ENCODE results near the gene MYO7A. TPM values are rescaled to one million over a fixed set of nuclear protein-coding genes. Genes with fewer than 3 reads are reported as not detected.

Gene MYO7A
- total RNA-seq, 2 experiments from 2014 or later: not detected

DNA sequence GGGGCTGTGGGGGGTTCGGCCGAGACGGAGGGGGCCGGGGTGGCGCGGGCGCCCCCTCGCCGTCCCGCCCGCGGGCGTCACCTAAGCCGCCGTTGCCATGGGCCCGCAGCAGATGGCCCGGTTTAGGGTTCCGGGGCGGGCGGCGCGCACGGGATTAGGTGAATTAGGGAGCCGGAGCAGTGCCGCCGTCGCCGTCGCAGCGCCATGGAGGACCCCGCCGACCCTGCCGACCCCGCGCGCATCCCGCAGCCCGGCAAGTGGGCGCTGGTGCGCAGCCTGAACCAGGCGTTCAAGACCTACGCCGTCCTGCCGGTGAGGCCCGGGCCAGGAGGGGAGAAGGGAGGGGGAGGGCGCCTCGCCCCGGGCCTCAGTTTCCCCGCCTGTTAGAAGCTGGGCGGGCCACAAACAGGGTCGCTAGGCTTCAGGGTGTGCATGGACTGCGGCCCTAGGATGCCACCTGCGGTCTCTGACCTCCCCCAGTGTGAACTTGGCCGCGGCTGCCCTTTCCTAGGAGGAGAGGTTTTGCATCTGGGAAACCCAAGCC, 10.1 kb downstream of the MYO7A start:
- intact Hi-C loops (cut with micrococcal nuclease): no loop called here
- no peaks in the 10 kb centered on the region for H3K9me3 Mint-ChIP-seq
- no peak overlapping the region for H3K27ac Mint-ChIP-seq
- no peak overlapping the region for H3K4me3 Mint-ChIP-seq
- H3K4me1 Mint-ChIP-seq (ENCODE audit: low read depth): no peaks in the 10 kb centered on the region
- CTCF ChIA-PET: interaction anchor here (1.2 kb wide), 1 partner anchor 11 kb away, joined by 3 read pairs; no protein-coding TSS in a partner anchor
- DNase-seq: no peak
- H3K36me3 Mint-ChIP-seq (ENCODE audit: low read depth): no peaks in the 10 kb centered on the region
- H3K27me3 Mint-ChIP-seq (ENCODE audit: low read depth): peaks cover 17% of the 10 kb centered on the region

DNA sequence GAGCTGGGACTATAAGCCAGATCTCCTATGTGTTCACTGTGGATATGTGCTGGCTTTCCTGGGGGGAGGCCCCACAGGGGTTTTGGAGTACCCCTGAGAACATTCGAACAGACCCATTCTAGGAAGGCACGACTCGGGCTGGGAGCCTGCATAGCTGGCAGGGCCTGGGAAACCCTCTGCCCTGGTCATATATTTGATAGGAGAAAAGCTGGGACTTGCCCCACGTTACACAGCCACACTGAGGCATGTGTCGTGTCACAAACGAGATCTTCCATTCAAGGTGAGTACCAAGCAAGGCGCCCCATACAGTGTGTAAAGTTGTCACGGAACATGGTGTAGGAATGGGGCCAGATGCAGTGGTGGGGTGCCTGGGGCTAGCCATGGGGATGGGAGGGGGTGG, 11.2 kb downstream of the MYO7A start:
- DNase-seq: no peak
- Mint-ChIP-seq H3K27me3 (ENCODE audit: low read depth) (peaks cover 17% of the 10 kb centered on the region), H3K9me3 (no peaks in the 10 kb centered on the region), H3K36me3 (ENCODE audit: low read depth) (no peaks in the 10 kb centered on the region), H3K27ac (no peak overlapping the region), H3K4me3 (no peak overlapping the region), H3K4me1 (ENCODE audit: low read depth) (no peaks in the 10 kb centered on the region)
- CTCF ChIA-PET: interaction anchor here (1.2 kb wide), 1 partner anchor 12 kb away, joined by 3 read pairs; no protein-coding TSS in a partner anchor
- intact Hi-C loops (cut with micrococcal nuclease): no loop called here

DNA sequence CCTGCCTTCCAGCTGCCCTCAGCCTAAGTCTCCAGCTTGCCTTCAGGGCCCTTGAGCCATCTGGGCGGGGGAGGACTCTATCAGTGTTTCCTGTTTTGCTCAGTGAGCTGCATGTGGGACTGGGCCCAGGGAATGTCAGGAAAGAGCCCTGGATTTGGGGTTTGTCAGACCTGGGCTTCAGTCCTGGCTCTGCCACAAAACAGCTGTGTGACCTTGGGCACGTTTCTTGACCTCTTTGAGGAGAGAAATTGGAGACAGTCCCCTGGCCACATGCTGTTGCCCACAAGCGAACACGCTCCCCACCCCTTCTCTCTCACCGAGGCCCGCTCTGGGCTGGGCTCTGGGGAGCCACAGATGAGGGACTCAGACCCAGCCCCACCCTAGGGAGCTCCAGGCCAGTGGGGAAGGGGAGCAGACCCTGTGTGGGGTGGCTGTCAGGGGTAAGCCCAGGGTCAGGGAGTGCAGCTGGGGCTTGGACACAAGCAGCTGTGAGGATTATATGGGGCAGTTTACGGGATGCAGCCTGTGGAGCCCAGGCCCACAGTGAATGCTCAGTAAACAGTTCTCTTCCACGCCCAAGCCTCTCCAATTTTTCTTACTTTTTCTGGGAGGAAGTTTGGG, 12.3 kb downstream of the MYO7A start:
- Mint-ChIP-seq H3K36me3 (ENCODE audit: low read depth) (no peaks in the 10 kb centered on the region), H3K4me3 (no peak overlapping the region), H3K27ac (no peak overlapping the region), H3K27me3 (ENCODE audit: low read depth) (peaks cover 17% of the 10 kb centered on the region), H3K9me3 (no peaks in the 10 kb centered on the region), H3K4me1 (ENCODE audit: low read depth) (no peaks in the 10 kb centered on the region)
- CTCF ChIA-PET: interaction anchor here (0.6 kb wide), 1 partner anchor 395 kb away, joined by 4 read pairs; no protein-coding TSS in a partner anchor
- intact Hi-C loops (cut with micrococcal nuclease): no loop called here
- no peak for DNase-seq

DNA sequence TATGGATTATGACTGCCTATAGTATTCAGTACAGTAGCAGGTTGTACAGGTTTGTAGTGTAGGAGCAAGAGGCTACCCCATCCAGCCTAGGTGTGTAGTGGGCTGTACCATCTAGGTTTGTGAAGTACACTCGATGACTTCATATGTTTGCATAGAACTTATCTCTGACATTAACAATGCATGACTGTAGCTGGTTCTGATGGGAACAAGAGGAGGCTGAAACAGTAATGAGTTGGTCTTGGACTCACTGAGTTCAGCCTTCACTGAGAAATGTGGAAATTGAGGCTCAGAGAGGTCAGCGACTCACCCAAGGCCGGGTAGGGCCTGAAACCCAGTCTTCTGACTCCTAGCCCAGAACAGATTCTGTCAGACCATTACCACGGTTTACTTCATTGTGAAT, 13.0 kb downstream of the MYO7A start:
- no peak for DNase-seq

DNA sequence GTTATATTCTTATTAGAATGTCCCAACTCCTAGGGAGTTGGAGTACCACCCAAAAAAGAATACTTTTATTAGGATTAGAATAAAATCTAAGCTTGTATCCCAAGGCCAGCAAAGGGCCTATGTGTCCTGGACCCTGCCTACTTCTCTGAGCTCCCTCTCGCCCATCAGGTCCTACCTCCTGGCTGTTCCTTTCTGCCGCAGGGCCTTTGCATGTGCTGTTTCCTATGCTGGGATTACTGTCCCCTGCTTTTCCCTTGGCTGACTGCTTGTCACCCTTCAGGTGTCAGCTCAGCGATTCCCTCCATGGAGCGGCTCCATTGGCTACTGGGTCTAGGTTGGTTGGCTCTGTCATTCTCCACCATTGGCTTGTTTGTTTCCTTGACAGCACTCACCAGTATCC, 13.4 kb downstream of the MYO7A start:
- Mint-ChIP-seq H3K9me3 (no peaks in the 10 kb centered on the region), H3K4me1 (ENCODE audit: low read depth) (no peaks in the 10 kb centered on the region), H3K27ac (no peak overlapping the region), H3K36me3 (ENCODE audit: low read depth) (no peaks in the 10 kb centered on the region), H3K27me3 (ENCODE audit: low read depth) (peaks cover 17% of the 10 kb centered on the region), H3K4me3 (no peak overlapping the region)
- no peak for DNase-seq
- CTCF ChIA-PET: interaction anchor here (1.0 kb wide), 1 partner anchor 14 kb away, joined by 3 read pairs; no protein-coding TSS in a partner anchor
- intact Hi-C loops (cut with micrococcal nuclease): no loop called here

More for the DNA sequence above, 13.0 kb downstream of the MYO7A start:
- H3K27me3 Mint-ChIP-seq (ENCODE audit: low read depth): peaks cover 17% of the 10 kb centered on the region
- no peaks in the 10 kb centered on the region for H3K9me3 Mint-ChIP-seq
- no peak overlapping the region for H3K4me3 Mint-ChIP-seq
- no peak overlapping the region for H3K27ac Mint-ChIP-seq
- H3K36me3 Mint-ChIP-seq (ENCODE audit: low read depth): no peaks in the 10 kb centered on the region
- no peaks in the 10 kb centered on the region for H3K4me1 Mint-ChIP-seq (ENCODE audit: low read depth)
- CTCF ChIA-PET: interaction anchor here (1.0 kb wide), 1 partner anchor 14 kb away, joined by 3 read pairs; no protein-coding TSS in a partner anchor
- intact Hi-C loops (cut with micrococcal nuclease): no loop called here

DNA sequence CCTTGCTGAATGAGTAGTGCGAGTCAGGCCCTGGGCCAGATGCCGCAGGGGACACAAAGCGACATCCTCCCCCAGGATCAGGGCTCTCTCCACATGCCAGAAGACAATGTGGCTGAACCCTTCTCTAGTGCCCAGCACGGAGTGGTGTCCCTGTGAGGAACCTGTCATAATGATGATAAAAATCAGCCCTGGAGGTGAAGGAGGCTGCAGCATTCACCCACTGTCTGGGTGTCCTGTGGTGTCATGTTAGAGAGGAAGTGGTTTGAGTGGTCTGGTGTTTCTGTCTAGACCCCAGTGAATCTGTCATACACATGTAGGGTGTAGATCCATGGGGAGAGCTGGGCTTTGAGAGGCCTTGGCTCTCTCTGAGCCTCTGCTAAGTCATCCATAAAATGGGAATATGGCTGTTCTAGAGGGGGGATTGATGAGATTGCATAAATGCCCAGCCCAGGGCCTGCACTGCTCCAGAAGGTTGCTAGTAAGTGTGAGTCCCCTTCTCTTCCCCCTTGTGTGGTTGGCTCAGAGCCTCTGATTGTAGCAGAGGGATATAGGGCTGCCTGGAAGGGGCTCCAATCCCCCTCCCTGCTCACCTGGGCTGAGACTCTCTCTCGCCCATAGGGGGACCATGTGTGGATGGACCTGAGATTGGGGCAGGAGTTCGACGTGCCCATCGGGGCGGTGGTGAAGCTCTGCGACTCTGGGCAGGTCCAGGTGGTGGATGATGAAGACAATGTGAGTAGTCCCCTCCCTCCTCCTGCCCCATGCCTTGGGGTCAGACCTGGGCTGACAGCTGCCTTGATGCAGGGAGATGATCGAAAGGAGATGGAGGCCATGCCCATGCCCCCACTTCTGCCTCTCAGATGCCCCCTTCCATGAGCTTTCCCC, 14.3 kb downstream of the MYO7A start:
- no peak for DNase-seq
- no peak overlapping the region for H3K27ac Mint-ChIP-seq
- CTCF ChIA-PET: interaction anchor here (0.9 kb wide), 1 partner anchor 15 kb away, joined by 3 read pairs; no protein-coding TSS in a partner anchor

DNA sequence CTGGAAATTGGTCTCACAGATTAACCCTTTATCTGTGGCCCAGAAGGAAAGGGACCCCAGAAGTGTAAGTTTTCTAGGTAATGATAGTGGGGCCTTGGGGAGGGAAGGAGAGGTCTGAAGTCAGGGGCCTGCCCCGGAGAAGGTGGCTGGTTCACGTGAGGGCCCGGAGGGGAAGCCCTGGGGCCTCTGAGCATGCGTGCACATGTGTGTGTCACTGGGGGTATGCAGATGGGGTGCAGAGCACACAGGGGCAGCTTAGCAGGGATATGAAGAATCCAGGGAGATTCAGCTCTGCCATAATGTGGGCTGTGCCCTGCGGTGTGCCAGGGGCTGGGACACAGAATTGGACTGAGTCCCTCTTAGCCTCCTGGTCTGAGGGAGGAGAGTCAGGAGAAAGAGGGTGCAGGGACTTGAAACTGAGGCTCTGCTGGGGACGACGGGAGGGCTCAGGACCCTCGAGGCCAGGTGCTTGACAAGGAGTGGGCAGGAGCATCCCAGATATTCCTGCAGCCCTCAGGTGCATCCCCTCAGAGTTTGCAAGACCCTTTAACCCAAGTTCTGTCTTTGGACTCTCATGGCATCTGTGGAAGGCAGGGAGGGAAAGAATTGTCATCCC, 15.5 kb downstream of the MYO7A start:
- intact Hi-C loops (cut with micrococcal nuclease): no loop called here
- Mint-ChIP-seq H3K27me3 (ENCODE audit: low read depth) (peaks cover 13% of the 10 kb centered on the region), H3K36me3 (ENCODE audit: low read depth) (no peaks in the 10 kb centered on the region), H3K9me3 (no peaks in the 10 kb centered on the region), H3K4me3 (no peak overlapping the region), H3K4me1 (ENCODE audit: low read depth) (peaks cover 5% of the 10 kb centered on the region), H3K27ac (no peak overlapping the region)
- DNase-seq: no peak
- CTCF ChIA-PET: interaction anchor here (0.9 to 1.9 kb wide), 2 partner anchors 17 to 44 kb away, joined by 3 to 4 read pairs; no protein-coding TSS in a partner anchor

More for the DNA sequence above, 14.3 kb downstream of the MYO7A start:
- intact Hi-C loops (cut with micrococcal nuclease): no loop called here
- Mint-ChIP-seq H3K36me3 (ENCODE audit: low read depth) (no peaks in the 10 kb centered on the region), H3K4me1 (ENCODE audit: low read depth) (no peaks in the 10 kb centered on the region), H3K4me3 (no peak overlapping the region), H3K9me3 (no peaks in the 10 kb centered on the region), H3K27me3 (ENCODE audit: low read depth) (peaks cover 11% of the 10 kb centered on the region)

DNA sequence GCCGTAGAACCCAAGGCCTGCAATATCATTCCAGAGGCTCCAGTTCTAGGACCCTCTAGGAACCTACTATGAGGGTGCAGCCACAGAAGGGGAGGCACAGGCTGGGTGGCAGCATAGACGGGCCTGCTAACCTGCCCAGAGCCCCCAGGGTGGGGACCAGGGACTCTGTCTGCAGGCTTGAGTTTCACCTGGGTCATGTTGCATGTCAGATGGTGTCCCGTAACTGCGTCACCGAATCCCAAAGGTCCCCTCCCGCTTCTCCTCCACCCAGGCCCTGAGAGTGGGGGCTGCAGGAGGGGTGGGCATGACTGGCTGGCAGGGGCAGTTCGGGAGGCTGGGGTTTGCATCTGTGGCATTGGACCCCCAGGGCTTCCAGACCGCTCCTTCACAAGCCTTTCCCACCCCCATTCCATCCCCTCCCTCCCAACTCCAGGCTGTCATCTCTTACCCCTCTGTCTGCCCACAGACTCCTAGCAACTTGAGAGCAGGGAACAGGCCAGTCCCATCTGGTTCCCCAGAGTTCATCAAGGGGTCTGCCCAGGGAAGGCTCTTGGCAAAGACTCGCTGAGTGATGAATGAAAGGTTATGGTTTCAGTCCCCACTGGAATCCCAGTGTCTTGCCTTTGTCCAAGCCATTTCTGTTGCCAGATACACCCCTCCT, 16.3 kb downstream of the MYO7A start:
- peaks cover 10% of the 10 kb centered on the region for H3K27me3 Mint-ChIP-seq (ENCODE audit: low read depth)
- intact Hi-C loops (cut with micrococcal nuclease): no loop called here
- CTCF ChIA-PET: interaction anchor here (0.9 to 1.9 kb wide), 2 partner anchors 17 to 43 kb away, joined by 3 to 4 read pairs; partner anchors contain the start of gene MYO7A
- no peaks in the 10 kb centered on the region for H3K9me3 Mint-ChIP-seq
- no peak overlapping the region for H3K27ac Mint-ChIP-seq
- no peaks in the 10 kb centered on the region for H3K36me3 Mint-ChIP-seq (ENCODE audit: low read depth)
- no peak for DNase-seq
- peaks cover 5% of the 10 kb centered on the region for H3K4me1 Mint-ChIP-seq (ENCODE audit: low read depth)
- no peak overlapping the region for H3K4me3 Mint-ChIP-seq

DNA sequence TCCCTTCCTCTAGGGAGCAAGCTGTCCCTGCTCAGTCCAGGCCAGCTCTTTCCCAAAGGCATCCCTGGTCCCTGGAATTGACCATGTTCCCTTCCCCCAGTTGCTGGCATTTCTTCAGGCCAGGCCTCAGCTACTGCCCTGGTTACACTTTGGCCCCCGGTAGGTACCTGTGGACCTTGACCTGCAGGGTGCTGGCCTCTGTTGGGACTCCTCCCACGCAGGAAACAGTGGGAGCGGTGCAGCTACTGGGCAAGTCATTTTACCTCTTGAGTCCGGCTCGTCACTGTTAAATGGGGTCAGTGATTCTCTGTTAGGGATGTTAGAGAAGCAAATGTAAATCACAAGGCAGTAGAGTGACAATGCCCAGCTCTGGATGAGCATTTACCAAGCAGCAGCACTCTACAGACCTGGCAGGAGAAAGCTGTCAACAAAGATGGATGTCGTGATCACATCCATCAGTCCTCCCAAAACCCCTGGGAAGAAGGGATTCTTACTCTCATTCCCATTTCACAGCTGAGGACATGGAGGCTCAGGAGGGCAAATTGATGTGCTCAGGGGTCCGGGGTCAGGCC, 16.9 kb downstream of the MYO7A start:
- Mint-ChIP-seq H3K36me3 (ENCODE audit: low read depth) (no peaks in the 10 kb centered on the region), H3K9me3 (no peaks in the 10 kb centered on the region), H3K27ac (no peak overlapping the region), H3K4me1 (ENCODE audit: low read depth) (peaks cover 5% of the 10 kb centered on the region), H3K4me3 (no peak overlapping the region), H3K27me3 (ENCODE audit: low read depth) (peaks cover 5% of the 10 kb centered on the region)
- no peak for DNase-seq
- intact Hi-C loops (cut with micrococcal nuclease): no loop called here
- CTCF ChIA-PET: interaction anchor here (0.9 to 1.9 kb wide), 2 partner anchors 18 to 43 kb away, joined by 3 to 4 read pairs; partner anchors contain the start of gene MYO7A

DNA sequence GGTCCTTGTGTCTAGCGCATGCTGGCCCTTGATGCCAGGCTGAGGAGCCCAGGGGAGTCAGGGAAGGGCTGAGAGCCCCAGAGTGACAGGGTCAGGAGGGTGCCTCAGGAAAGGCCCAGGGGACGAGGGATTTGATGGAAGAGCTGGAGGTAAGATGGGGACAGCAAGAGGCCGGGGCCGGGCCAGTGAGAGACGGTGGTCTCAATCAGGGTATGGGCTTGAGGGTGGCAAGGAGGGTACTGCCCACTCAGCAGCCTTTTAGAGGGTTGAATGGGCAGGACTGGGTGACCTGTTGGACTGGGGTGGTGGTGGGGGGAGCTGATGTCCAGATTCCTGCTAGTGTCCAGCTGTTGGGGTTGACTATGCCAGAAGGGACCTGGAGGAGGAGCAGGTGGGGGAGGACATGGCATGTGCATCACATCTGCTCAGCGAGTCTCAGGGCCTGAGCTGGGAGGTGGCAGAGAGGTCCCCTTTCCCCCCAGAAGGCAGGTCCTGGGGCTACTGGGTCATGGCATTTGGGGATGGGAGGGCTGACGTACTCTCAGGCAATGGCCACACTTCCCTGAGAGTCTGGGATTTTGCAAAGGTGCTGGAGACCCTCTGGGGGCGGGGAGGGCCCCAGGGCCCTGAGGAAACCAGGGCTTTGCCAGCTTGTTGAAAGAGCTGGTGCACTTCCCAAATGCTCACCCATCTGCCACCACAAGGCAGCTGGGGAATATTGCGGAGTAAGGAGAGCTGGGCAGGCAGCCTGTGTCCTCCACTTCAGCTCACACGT, 18.4 kb downstream of the MYO7A start:
- H3K36me3 Mint-ChIP-seq (ENCODE audit: low read depth): no peaks in the 10 kb centered on the region
- peaks cover 5% of the 10 kb centered on the region for H3K27me3 Mint-ChIP-seq (ENCODE audit: low read depth)
- H3K4me3 Mint-ChIP-seq: no peak overlapping the region
- DNase-seq: no peak
- H3K4me1 Mint-ChIP-seq (ENCODE audit: low read depth): peaks cover 5% of the 10 kb centered on the region
- CTCF ChIA-PET: interaction anchor here (0.9 kb wide), 1 partner anchor 43 kb away, joined by 3 read pairs; no protein-coding TSS in a partner anchor
- no peaks in the 10 kb centered on the region for H3K9me3 Mint-ChIP-seq
- no peak overlapping the region for H3K27ac Mint-ChIP-seq
- intact Hi-C loops (cut with micrococcal nuclease): no loop called here

DNA sequence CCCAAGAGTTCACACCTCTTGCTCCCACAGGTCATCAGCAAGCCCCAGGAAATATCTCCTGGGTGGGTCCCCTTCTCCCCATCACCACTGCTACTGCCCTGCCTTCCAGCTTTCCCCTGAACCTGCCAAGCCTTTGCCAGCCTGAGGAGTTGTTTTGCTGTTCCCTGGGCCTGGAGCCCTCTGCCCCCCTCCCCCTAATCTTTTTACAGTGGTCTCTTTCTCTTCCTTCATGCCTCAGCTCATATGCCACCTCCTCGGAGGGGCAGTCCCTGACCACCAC, 18.9 kb downstream of the MYO7A start:
- intact Hi-C loops (cut with micrococcal nuclease): no loop called here
- Mint-ChIP-seq H3K9me3 (no peaks in the 10 kb centered on the region), H3K27ac (no peak overlapping the region), H3K36me3 (ENCODE audit: low read depth) (no peaks in the 10 kb centered on the region), H3K4me1 (ENCODE audit: low read depth) (peaks cover 9% of the 10 kb centered on the region), H3K4me3 (no peak overlapping the region), H3K27me3 (ENCODE audit: low read depth) (peaks cover 5% of the 10 kb centered on the region)
- DNase-seq: no peak
- CTCF ChIA-PET: interaction anchor here (0.9 kb wide), 1 partner anchor 42 kb away, joined by 3 read pairs; no protein-coding TSS in a partner anchor

Data from activated naive CD4-positive, alpha-beta T cell treated with anti-CD3 and anti-CD28 coated beads for 36 hours (primary cell).